ENCODE measurements around the gene ZNF594.
"Not testable (repeated sequence)": the region's sequence is repeated elsewhere in the genome, so short reads cannot be mapped to it uniquely, and the experiment has no call there.

ZNF594 gene

GRCh38 chr17:5226940-5227878 is 35.5 kb upstream of the ZNF594 start:
- TF ChIP-seq CTCF (IDR thresholded peaks at IDR 0.05; ENCODE audit: low read depth, low read length) = no peak
- no peak for DNase-seq (ENCODE audit: extremely low read depth, low read depth)

GRCh38 chr17:5225668-5226457 is 34.2 kb upstream of the ZNF594 start:
- DNase-seq (ENCODE audit: extremely low read depth, low read depth) = no peak
- no peak for TF ChIP-seq CTCF (IDR thresholded peaks at IDR 0.05; ENCODE audit: low read depth, low read length)

GRCh38 chr17:5221912-5222311 is 30.2 kb upstream of the ZNF594 start:
- DNase-seq (ENCODE audit: extremely low read depth, low read depth) = not testable (repeated sequence)

- no peak for TF ChIP-seq CTCF (IDR thresholded peaks at IDR 0.05; ENCODE audit: low read depth, low read length)
- DNase-seq (ENCODE audit: extremely low read depth, low read depth) = no peak
Observed at GRCh38 chr17:5220074-5220473, 28.4 kb upstream of the ZNF594 start.

GRCh38 chr17:5219536-5219935 is 27.9 kb upstream of the ZNF594 start:
- no peak for TF ChIP-seq CTCF (IDR thresholded peaks at IDR 0.05; ENCODE audit: low read depth, low read length)
- no peak for DNase-seq (ENCODE audit: extremely low read depth, low read depth)

- DNase-seq (ENCODE audit: extremely low read depth, low read depth) = not testable (repeated sequence)
Observed at GRCh38 chr17:5217562-5217961, 25.9 kb upstream of the ZNF594 start.

GRCh38 chr17:5211458-5211857 is 19.8 kb upstream of the ZNF594 start:
- TF ChIP-seq CTCF (IDR thresholded peaks at IDR 0.05; ENCODE audit: low read depth, low read length) = no peak
- no peak for DNase-seq (ENCODE audit: extremely low read depth, low read depth)

GRCh38 chr17:5210614-5211252 is 19.1 kb upstream of the ZNF594 start:
- no peak for TF ChIP-seq CTCF (IDR thresholded peaks at IDR 0.05; ENCODE audit: low read depth, low read length)
- DNase-seq (ENCODE audit: extremely low read depth, low read depth) = no peak

Data from AG09319 (cell line).